H1 (cell line): ENCODE results near the gene HSD11B1L. TPM values are rescaled to one million over a fixed set of nuclear protein-coding genes. Genes with fewer than 3 reads are reported as not detected.

Experiments
- CTCF ChIA-PET: fragments of 300-600 bp; sonication (Branson Sonifier 250); formaldehyde crosslinking; loops from one replicate; lab custom pipeline; 2021; ENCODE audit not compliant: partially characterized antibody; lab: Charles Lee
- POLR2A ChIA-PET: fragments of 300-600 bp; sonication (Branson Sonifier 250); formaldehyde crosslinking; loops from one replicate; lab custom pipeline; 2021; ENCODE audit warnings: inconsistent platforms; ENCODE audit not compliant: partially characterized antibody; lab: Charles Lee
- DNase-seq, 2 experiments: peaks; one replicate each; pipeline versions ENCODE4 v3.0.0 to v3.0.0-alpha.2; 2010 to 2022; ENCODE audit warnings: low spot score in 2 of 2, low read depth in 1 of 2, mixed read lengths in 1 of 2
- FAIRE-seq: peaks from 2 replicates; lab custom pipeline; 2011; peaks lifted over from hg19 to GRCh38; lab: Jason Lieb, UNC
- H2AFZ ChIP-seq: 2 replicates; pipeline ENCODE4 v1.8.1; 2012; ENCODE audit warnings: low read length, inconsistent platforms
- H2AK5ac ChIP-seq: 2 replicates; pipeline ENCODE4 v1.6.1; 2013; ENCODE audit warnings: low read depth, low read length
- H2BK120ac ChIP-seq: replicated peaks from 2 replicates; pipeline ENCODE3; 2013; ENCODE audit warnings: low read depth, low read length, inconsistent platforms
- H2BK12ac ChIP-seq: 2 replicates; pipeline ENCODE4 v1.6.1; 2013; ENCODE audit warnings: low read depth, low read length
- H2BK15ac ChIP-seq: 2 replicates; pipeline ENCODE4 v1.6.1; 2013; ENCODE audit warnings: low read length
- H2BK20ac ChIP-seq: 2 replicates; pipeline ENCODE4 v1.6.1; 2013; ENCODE audit warnings: low read length
- H2BK5ac ChIP-seq: 2 replicates; pipeline ENCODE4 v1.6.1; 2013; ENCODE audit warnings: low read depth, low read length
- H3K14ac ChIP-seq: 2 replicates; pipeline ENCODE4 v1.6.1; 2013; ENCODE audit warnings: inconsistent platforms; ENCODE audit not compliant: insufficient read length
- H3K18ac ChIP-seq: 2 replicates; pipeline ENCODE4 v1.6.1; 2013; ENCODE audit warnings: low read length; ENCODE audit errors: extremely low read depth
- H3K23ac ChIP-seq: 2 replicates; pipeline ENCODE4 v1.6.1; 2013; ENCODE audit warnings: inconsistent platforms; ENCODE audit not compliant: insufficient read length
- H3K23me2 ChIP-seq: 2 replicates; pipeline ENCODE4 v1.6.1; 2013; ENCODE audit warnings: low read depth, low read length
- H3K27ac ChIP-seq: 2 replicates; pipeline ENCODE4 v1.6.1; 2011; ENCODE audit warnings: low read depth, low read length, inconsistent platforms
- H3K27me3 ChIP-seq, 4 experiments: replicated peaks in 1 of 4; 1 replicate in 1 of 4; 2 replicates in 3 of 4; pipeline versions ENCODE4 v1.6.1 to v1.8.1; 2011 to 2013; ENCODE audit warnings: low read length in 3 of 4, mild to moderate bottlenecking in 3 of 4, inconsistent platforms in 2 of 4, mixed read lengths in 2 of 4, moderate library complexity in 1 of 4; ENCODE audit not compliant: control insufficient read depth in 3 of 4, insufficient read depth in 3 of 4; ENCODE audit errors: extremely low read depth in 1 of 4
- H3K36me3 ChIP-seq, 4 experiments: 2 replicates each; pipeline versions ENCODE4 v1.6.1 to v1.8.1; 2011 to 2013; ENCODE audit warnings: mild to moderate bottlenecking in 4 of 4, low read length in 3 of 4, moderate library complexity in 2 of 4, control low read depth in 1 of 4, inconsistent platforms in 1 of 4; ENCODE audit not compliant: insufficient read depth in 4 of 4, control insufficient read depth in 2 of 4
- H3K4ac ChIP-seq: replicated peaks from 2 replicates; pipeline ENCODE3; 2013; ENCODE audit warnings: low read length, low read depth, mixed read lengths, inconsistent platforms; ENCODE audit not compliant: insufficient read length
- H3K4me1 ChIP-seq, 4 experiments: replicated peaks in 1 of 4; 1 replicate in 1 of 4; 2 replicates in 3 of 4; pipeline versions ENCODE4 v1.6.1 to v1.8.1; 2011 to 2013; ENCODE audit warnings: low read length in 3 of 4, inconsistent platforms in 2 of 4, mixed read lengths in 1 of 4; ENCODE audit not compliant: insufficient read depth in 4 of 4, control insufficient read depth in 3 of 4
- H3K4me2 ChIP-seq, 2 experiments: 2 replicates each; pipeline versions ENCODE4 v1.6.1 to v1.8.1; 2011 to 2013; ENCODE audit warnings: low read depth in 2 of 2, low read length in 2 of 2, control low read depth in 1 of 2, inconsistent platforms in 1 of 2, mild to moderate bottlenecking in 1 of 2; ENCODE audit not compliant: insufficient read depth in 1 of 2
- H3K4me3 ChIP-seq, 4 experiments: fragments of 200-600, 300-600 bp in 1 of 4; sonication (generic), shearing (Covaris generic), sonication (Bioruptor Twin) in 1 of 4; 2 replicates each; pipeline versions ENCODE4 v1.5.1 to v1.8.1; 2011 to 2016; ENCODE audit warnings: low read length in 4 of 4, low read depth in 3 of 4, control low read depth in 2 of 4, inconsistent platforms in 2 of 4, mild to moderate bottlenecking in 2 of 4, mixed read lengths in 1 of 4, moderate library complexity in 1 of 4; ENCODE audit not compliant: insufficient read depth in 2 of 4; ENCODE audit errors: extremely low read depth in 1 of 4
- H3K56ac ChIP-seq: replicated peaks from 2 replicates; pipeline ENCODE3; 2013; ENCODE audit warnings: low read depth, mild to moderate bottlenecking, mixed read lengths, low read length, inconsistent platforms; ENCODE audit not compliant: insufficient read length
- H3K79me1 ChIP-seq: 2 replicates; pipeline ENCODE4 v1.6.1; 2013; ENCODE audit warnings: low read depth, low read length, control low read depth
- H3K79me2 ChIP-seq, 2 experiments: 2 replicates each; pipeline versions ENCODE4 v1.6.1 to v1.8.1; 2012 to 2013; ENCODE audit warnings: low read length in 2 of 2, mild to moderate bottlenecking in 2 of 2, inconsistent platforms in 1 of 2; ENCODE audit not compliant: insufficient read depth in 2 of 2, control insufficient read depth in 1 of 2
- H3K9ac ChIP-seq, 4 experiments: replicated peaks in 1 of 4; 1 replicate in 1 of 4; 2 replicates in 3 of 4; pipeline versions ENCODE4 v1.6.1 to v1.8.1; 2011 to 2013; ENCODE audit warnings: low read depth in 3 of 4, low read length in 3 of 4, control low read depth in 2 of 4, mild to moderate bottlenecking in 2 of 4, moderate library complexity in 2 of 4, inconsistent platforms in 1 of 4; ENCODE audit errors: extremely low read depth in 1 of 4
- H3K9me3 ChIP-seq, 2 experiments: 2 replicates each; pipeline versions ENCODE4 v1.6.1 to v1.8.1; 2012 to 2013; ENCODE audit warnings: mild to moderate bottlenecking in 2 of 2, moderate library complexity in 2 of 2, control low read depth in 1 of 2, inconsistent platforms in 1 of 2, low read depth in 1 of 2, low read length in 1 of 2, mixed read lengths in 1 of 2; ENCODE audit not compliant: insufficient read depth in 2 of 2
- H4K20me1 ChIP-seq, 2 experiments: replicated peaks in 1 of 2; 2 replicates each; pipeline versions ENCODE3 to v1.8.1; 2011 to 2013; ENCODE audit warnings: inconsistent platforms in 2 of 2, low read length in 2 of 2, mild to moderate bottlenecking in 1 of 2; ENCODE audit not compliant: insufficient read depth in 2 of 2, control insufficient read depth in 1 of 2
- H4K5ac ChIP-seq: 2 replicates; pipeline ENCODE4 v1.6.1; 2013; ENCODE audit warnings: low read length, low read depth, mixed read lengths, inconsistent platforms; ENCODE audit not compliant: insufficient read length
- H4K8ac ChIP-seq: 2 replicates; pipeline ENCODE4 v1.8.0; 2013; ENCODE audit warnings: mild to moderate bottlenecking, moderate library complexity, low read length, inconsistent platforms; ENCODE audit not compliant: insufficient read depth; ENCODE audit errors: extremely low read depth
- H4K91ac ChIP-seq: replicated peaks from 2 replicates; pipeline ENCODE3; 2013; ENCODE audit warnings: low read length, mixed read lengths, inconsistent platforms; ENCODE audit not compliant: insufficient read length
- ATF3 ChIP-seq: IDR thresholded peaks from 2 replicates; pipeline ENCODE4 v1.6.1; 2011; ENCODE audit warnings: low read depth, mild to moderate bottlenecking, low read length; ENCODE audit not compliant: insufficient read depth
- BACH1 ChIP-seq: IDR thresholded peaks from 2 replicates; pipeline ENCODE4 v1.6.1; 2012; ENCODE audit warnings: low read length, improper control_type of control experiment
- KDM1A ChIP-seq: fragments of 200-600, 300-600 bp; sonication (generic); IDR thresholded peaks from 2 replicates; pipeline ENCODE4 v1.7.1; 2016; ENCODE audit warnings: mild to moderate bottlenecking, low read length, borderline replicate concordance
- KDM4A ChIP-seq: IDR thresholded peaks from one replicate; pipeline ENCODE4 v1.7.1; 2012; ENCODE audit warnings: low read depth, mild to moderate bottlenecking, moderate library complexity, low read length, inconsistent platforms; ENCODE audit not compliant: severe bottlenecking
- KDM5A ChIP-seq: fragments of 200-600 bp; IDR thresholded peaks from 2 replicates; pipeline ENCODE4 v1.7.1; 2012; ENCODE audit warnings: mild to moderate bottlenecking, low read length, inconsistent platforms, mixed read lengths
- PHF8 ChIP-seq: fragments of 200-600 bp; sonication (generic); conservative IDR thresholded peaks from 2 replicates; pipeline ENCODE4 v1.7.1; 2012; ENCODE audit warnings: low read depth, mild to moderate bottlenecking, inconsistent platforms, low read length, moderate library complexity
- POU5F1 ChIP-seq: IDR thresholded peaks from 2 replicates; pipeline ENCODE4 v1.6.1; 2011; ENCODE audit warnings: low read depth, mild to moderate bottlenecking, low read length, moderate library complexity
- RAD21 ChIP-seq, 2 experiments: IDR thresholded peaks in 1 of 2; conservative IDR thresholded peaks in 1 of 2; 2 replicates each; pipeline ENCODE4 v1.6.1; 2011; ENCODE audit warnings: low read depth in 2 of 2, low read length in 2 of 2, improper control_type of control experiment in 1 of 2, inconsistent platforms in 1 of 2, mild to moderate bottlenecking in 1 of 2, moderate library complexity in 1 of 2
- RXRA ChIP-seq: IDR thresholded peaks from 2 replicates; pipeline ENCODE4 v1.6.1; 2011; ENCODE audit warnings: low read depth, mild to moderate bottlenecking, low read length, moderate library complexity; ENCODE audit not compliant: insufficient read depth
- TAF7 ChIP-seq: optimal IDR thresholded peaks from 2 replicates; pipeline ENCODE3; 2011; ENCODE audit warnings: low read depth, mild to moderate bottlenecking, inconsistent platforms, low read length, moderate library complexity, borderline replicate concordance
- TCF12 ChIP-seq: IDR thresholded peaks from 2 replicates; pipeline ENCODE4 v1.6.1; 2011; ENCODE audit warnings: low read depth, mild to moderate bottlenecking, low read length
- WGBS, 2 experiments: shearing (Covaris generic) in 1 of 2; methylation state at CpG; one replicate each; pipeline versions ENCODE4 v1.1.6 to v1.1.7; 2013 to 2015; ENCODE audit warnings: low lambda C conversion rate in 2 of 2, mixed read lengths in 2 of 2, inconsistent platforms in 1 of 2, low coverage in 1 of 2, missing lambda C conversion rate in 1 of 2; ENCODE audit not compliant: insufficient replicate concordance in 2 of 2, insufficient coverage in 1 of 2, insufficient read length in 1 of 2; ENCODE audit errors: extremely low coverage in 1 of 2, missing lambda C conversion rate in 1 of 2; 5-methylcytosine and 5-hydroxymethylcytosine counted together
- polyA plus RNA-seq, 7 experiments: library from polyadenylated mRNA; depleted of rRNA in 3 of 7; stranded (reverse) in 5 of 7; unstranded in 2 of 7; fragments of >200 nt in 5 of 7; fragments of 200-250 nt in 2 of 7; gene quantifications; 1 replicate in 5 of 7; 2 replicates in 1 of 7; 4 replicates in 1 of 7; pipeline versions ENCODE4 v1.2.1 to v1.2.3, GENCODE V29; 2011 to 2013; ENCODE audit warnings: missing spikeins in 2 of 7, mixed read lengths in 2 of 7
- total RNA-seq: library from RNA; stranded (reverse); fragmentation: NEBNext Ultra II Directional; extraction: Animal tissue kit (Norgen Biotek cat#: 25700); gene quantifications from 2 replicates; pipeline ENCODE4 v1.2.1, GENCODE V29; 2021

The HSD11B1L gene
- total and polyA plus RNA-seq, 2 of the 8 experiments (the other 6 are each of a cell fraction or from before 2014, with no cell fraction given), result 8.2 to 20.6 TPM

- ChIA-PET POLR2A (interaction anchor here (1.0 to 2.8 kb wide), 5 partner anchors 11 to 38 kb away, joined by 3 to 13 read pairs (median 3); no protein-coding TSS in a partner anchor), CTCF (no interaction called here)
- Histone ChIP-seq H3K4me2 (peak overlapping the region; percentile 89 to 97), H2BK20ac (no peak overlapping the region), H4K20me1 (peaks cover 0 to 10% of the 10 kb centered on the region in 2 experiments), H3K79me1 (peaks cover 3% of the 10 kb centered on the region; the same call in 1 of the 2 replicates), H3K27ac (peak overlapping the region; percentile 69; the same call in 1 of the 2 replicates), H3K4me3 (peak overlapping the region; percentile 58 to 83 (median 76)), H3K9me3 (no peaks in the 10 kb centered on the region), H4K5ac (peak overlapping the region; percentile 76), H2BK120ac (no peak overlapping the region), H3K4me1 (peaks cover 0 to 14% (median 0%) of the 10 kb centered on the region in 4 experiments; a peak in 5 of 7 replicates), H2BK5ac (peak overlapping the region; percentile 81; the same call in 1 of the 2 replicates), H3K14ac (no peak overlapping the region), H3K23me2 (peaks cover 15% of the 10 kb centered on the region; the same call in 1 of the 2 replicates), H2BK15ac (no peak overlapping the region), H3K9ac (peak overlapping the region in 3 of 4 experiments; percentile 64 to 67 (median 65); a peak in 5 of 7 replicates), H3K36me3 (0 out of 8 replicates have a peak, but pooled peaks cover 0 to 2% (median 0%) of the 10 kb centered on the region in 4 experiments), H4K91ac (no peak overlapping the region), H2BK12ac (no peak overlapping the region), H3K27me3 (no peaks in the 10 kb centered on the region), H3K79me2 (no peaks in the 10 kb centered on the region), H3K56ac (peak overlapping the region; percentile 52), H2AFZ (no peak overlapping the region; the same call in 1 of the 2 replicates), H2AK5ac (no peak overlapping the region), H3K18ac (no peak overlapping the region; the same call in 1 of the 2 replicates), H4K8ac (peak overlapping the region; percentile 69; the same call in 1 of the 2 replicates), H3K23ac (no peak overlapping the region), H3K4ac (peak overlapping the region; percentile 58)
- DNase-seq, result no peak
- WGBS, 2 experiments, result 9% methylated on average over 20 of the region's 23 CpGs; no CpG with 5 or more reads in 1 of the 2 experiments
- FAIRE-seq, result no peak
- no peak for TF ChIP-seq ATF3
- TF ChIP-seq POU5F1, result no peak
- no peak for TF ChIP-seq BACH1
- TF ChIP-seq TAF7, result peak; percentile 7
- TF ChIP-seq PHF8, result peak; percentile 81
- TF ChIP-seq RXRA, result no peak
- TF ChIP-seq KDM5A, result no peak
- no peak for TF ChIP-seq TCF12
- no peak for TF ChIP-seq KDM1A
- no peak for TF ChIP-seq KDM4A
- no peak for TF ChIP-seq RAD21 (IDR thresholded peaks at IDR 0.05 in 1 of 2, conservative IDR thresholded peaks at IDR 0.05 in 1 of 2; ENCODE audit: low read depth in 2 of 2, low read length in 2 of 2)
Measured at GRCh38 chr19:5680084-5680436, 767 bp upstream of the HSD11B1L start.
